Measurements from ENCODE around the gene DLX6. TPM values are rescaled to one million over a fixed set of nuclear protein-coding genes. Genes with fewer than 3 reads are reported as not detected.
A peak's percentile ranks its signal among the peaks of the same experiment; 100 is the strongest.

The DLX6 gene
- total RNA-seq, 1 experiment from 2014 or later, result not detected

DNA sequence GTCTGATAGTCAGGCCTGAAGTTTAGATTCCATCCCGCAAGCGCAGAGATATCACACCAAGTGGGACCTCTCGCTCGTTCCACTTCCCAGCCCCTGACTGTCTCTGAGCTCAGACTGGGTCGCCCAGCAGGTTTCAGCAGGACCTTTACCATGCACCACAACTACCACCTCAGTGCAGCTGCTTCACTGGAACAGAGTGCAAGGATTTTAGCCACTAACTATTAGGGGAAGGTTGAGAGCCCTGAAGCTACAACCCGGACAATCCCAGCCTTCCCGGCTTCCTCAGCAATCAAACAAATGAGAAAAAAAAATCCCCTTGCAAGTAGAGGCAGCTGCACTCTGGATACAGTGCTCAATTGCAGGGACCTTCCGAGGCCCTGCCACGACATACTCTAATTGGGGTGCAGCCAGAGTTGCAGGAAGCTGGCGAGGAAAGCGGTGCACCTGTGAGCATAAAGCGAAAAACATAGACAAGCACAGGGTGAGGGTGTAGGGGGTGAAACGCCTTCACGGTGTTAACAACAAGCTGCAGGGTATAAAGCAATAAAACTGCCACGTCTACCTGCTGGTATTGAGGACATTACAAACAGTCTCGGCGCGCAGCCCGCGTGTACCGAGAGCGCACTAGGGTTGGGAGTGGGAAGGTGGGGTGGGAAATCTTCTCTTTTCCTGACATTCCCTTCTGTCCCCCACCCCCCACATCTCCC, 2.6 kb upstream of the DLX6 start:
- H3K36me3 Mint-ChIP-seq (ENCODE audit: insufficient read depth, unreplicated experiment), result no peaks in the 10 kb centered on the region

DNA sequence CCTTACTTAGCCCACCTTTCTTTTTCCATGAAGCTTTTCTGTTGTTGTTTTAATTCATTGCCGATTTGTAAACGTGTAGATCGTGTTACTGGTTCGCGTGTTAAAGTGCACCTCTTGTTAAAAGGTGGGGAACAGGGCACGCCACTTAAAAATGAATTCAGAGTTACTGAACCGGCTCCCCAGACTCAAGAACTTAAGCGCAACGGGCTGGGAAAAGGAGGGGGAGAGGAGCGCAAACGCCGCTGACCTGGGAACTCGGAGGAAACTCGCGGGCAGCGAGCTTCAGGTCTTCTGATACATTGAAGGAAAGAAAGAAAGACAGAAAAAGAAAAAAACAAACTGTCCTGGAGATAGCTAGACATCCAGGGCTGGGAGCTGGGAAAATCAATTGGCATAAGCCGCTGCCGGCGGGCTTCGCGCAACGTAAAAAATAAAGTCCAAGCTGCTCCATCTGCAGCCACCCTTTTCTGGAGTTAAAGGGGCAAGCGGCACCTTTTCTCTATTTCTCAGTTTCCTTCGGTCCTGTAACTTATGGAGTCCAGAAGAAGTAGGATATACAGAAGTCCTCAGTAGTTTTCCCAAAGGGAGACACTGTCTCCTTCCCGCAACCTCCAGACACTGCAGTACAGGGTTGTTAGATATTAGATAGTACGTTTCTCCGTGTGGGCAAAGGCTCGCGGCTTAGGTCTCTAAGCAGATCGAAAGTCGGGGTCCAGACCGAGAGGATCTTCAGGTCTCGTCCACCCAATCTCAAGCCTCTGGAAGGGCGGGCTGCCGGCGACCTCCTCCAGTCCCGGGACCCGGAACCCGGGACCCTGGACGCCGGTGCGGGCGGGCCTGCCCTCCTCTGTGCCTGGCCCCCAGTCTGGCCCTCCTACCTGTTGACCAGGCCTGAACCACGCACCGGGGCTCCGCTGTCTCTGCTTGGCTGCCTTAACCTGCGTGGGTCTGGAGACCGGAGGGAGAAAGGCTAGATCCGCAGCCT, 1.8 kb upstream of the DLX6 start:
- ChIA-PET POLR2A (no interaction called here), CTCF (interaction anchor here (0.6 to 0.8 kb wide), 2 partner anchors 12 to 15 kb away, joined by 3 read pairs; no protein-coding TSS in a partner anchor)
- no peak for DNase-seq (ENCODE audit: unreplicated experiment)
- intact Hi-C loops (cut with micrococcal nuclease), result no loop called here
- TF ChIP-seq, protein P1, sequence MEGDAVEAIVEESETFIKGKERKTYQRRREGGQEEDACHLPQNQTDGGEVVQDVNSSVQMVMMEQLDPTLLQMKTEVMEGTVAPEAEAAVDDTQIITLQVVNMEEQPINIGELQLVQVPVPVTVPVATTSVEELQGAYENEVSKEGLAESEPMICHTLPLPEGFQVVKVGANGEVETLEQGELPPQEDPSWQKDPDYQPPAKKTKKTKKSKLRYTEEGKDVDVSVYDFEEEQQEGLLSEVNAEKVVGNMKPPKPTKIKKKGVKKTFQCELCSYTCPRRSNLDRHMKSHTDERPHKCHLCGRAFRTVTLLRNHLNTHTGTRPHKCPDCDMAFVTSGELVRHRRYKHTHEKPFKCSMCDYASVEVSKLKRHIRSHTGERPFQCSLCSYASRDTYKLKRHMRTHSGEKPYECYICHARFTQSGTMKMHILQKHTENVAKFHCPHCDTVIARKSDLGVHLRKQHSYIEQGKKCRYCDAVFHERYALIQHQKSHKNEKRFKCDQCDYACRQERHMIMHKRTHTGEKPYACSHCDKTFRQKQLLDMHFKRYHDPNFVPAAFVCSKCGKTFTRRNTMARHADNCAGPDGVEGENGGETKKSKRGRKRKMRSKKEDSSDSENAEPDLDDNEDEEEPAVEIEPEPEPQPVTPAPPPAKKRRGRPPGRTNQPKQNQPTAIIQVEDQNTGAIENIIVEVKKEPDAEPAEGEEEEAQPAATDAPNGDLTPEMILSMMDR (IDR thresholded peaks at IDR 0.05; ENCODE audit: unreplicated experiment), result no peak
- Mint-ChIP-seq H3K4me1 (ENCODE audit: insufficient read depth, unreplicated experiment) (no peaks in the 10 kb centered on the region), H3K9me3 (ENCODE audit: unreplicated experiment) (no peaks in the 10 kb centered on the region), H3K27ac (ENCODE audit: low read depth, unreplicated experiment) (no peak overlapping the region), H3K4me3 (ENCODE audit: unreplicated experiment) (no peak overlapping the region), H3K27me3 (ENCODE audit: insufficient read depth, unreplicated experiment) (peaks cover 40% of the 10 kb centered on the region), H3K36me3 (ENCODE audit: insufficient read depth, unreplicated experiment) (no peaks in the 10 kb centered on the region)
- BruUV-seq (replicated peaks), result no TSS peak

More for the DNA sequence above, 2.6 kb upstream of the DLX6 start:
- TF ChIP-seq, protein P1 (IDR thresholded peaks at IDR 0.05; ENCODE audit: unreplicated experiment), result no peak
- intact Hi-C loops (cut with micrococcal nuclease), result no loop called here
- peaks cover 48% of the 10 kb centered on the region for H3K27me3 Mint-ChIP-seq (ENCODE audit: insufficient read depth, unreplicated experiment)
- ChIA-PET CTCF (interaction anchor here (0.6 to 0.8 kb wide), 2 partner anchors 13 to 16 kb away, joined by 3 read pairs; no protein-coding TSS in a partner anchor), POLR2A (no interaction called here)
- H3K4me3 Mint-ChIP-seq (ENCODE audit: unreplicated experiment), result no peak overlapping the region
- no TSS peak for BruUV-seq (replicated peaks)
- DNase-seq (ENCODE audit: unreplicated experiment), result no peak
- H3K27ac Mint-ChIP-seq (ENCODE audit: low read depth, unreplicated experiment), result no peak overlapping the region
- H3K4me1 Mint-ChIP-seq (ENCODE audit: insufficient read depth, unreplicated experiment), result no peaks in the 10 kb centered on the region
- H3K9me3 Mint-ChIP-seq (ENCODE audit: unreplicated experiment), result no peaks in the 10 kb centered on the region

DNA sequence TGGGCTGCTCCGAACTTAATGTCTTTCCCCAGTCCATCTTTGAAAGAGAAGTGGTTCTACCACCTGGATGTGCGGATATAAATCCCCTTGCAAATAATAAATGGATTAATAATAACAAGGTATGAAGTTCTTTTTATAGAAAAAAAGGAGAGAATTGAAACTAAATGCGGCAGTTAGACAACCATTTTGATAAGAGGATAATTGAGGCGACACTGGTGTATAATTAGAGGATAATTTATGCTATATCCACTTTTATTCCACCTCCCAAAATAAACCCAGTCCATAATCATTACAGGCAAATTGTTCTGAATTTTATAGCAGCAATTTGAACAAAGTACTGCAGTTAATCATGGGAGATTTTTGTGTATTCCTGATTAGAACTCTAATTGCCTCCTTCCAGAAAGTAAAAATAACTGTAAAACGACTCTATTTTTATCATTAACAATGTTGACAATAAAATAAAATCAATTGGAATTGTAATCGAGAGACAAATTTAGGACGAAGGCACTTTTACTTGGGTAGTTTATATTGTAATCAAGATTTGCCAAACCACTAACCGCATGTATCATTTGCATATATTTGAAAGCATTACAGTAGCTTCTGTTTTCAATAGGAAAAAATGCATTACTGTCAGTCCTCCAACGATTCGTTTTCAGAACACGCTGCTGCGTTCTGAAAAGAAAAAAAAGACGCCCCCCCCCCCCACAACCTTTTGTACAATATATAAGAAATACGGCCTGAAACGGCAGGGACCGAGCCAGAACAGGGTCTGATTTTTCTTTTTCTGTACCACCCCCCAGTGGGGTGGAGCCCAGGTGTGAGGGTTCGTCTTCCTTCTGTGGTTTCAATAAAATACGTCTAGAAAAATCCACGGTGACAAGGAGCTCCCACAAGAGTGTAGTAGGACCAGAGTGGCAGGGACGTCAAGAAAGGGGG, 838 bp upstream of the DLX6 start:
- Mint-ChIP-seq H3K4me1 (ENCODE audit: insufficient read depth, unreplicated experiment) (no peaks in the 10 kb centered on the region), H3K4me3 (ENCODE audit: unreplicated experiment) (peak overlapping the region; percentile 77), H3K9me3 (ENCODE audit: unreplicated experiment) (no peaks in the 10 kb centered on the region), H3K36me3 (ENCODE audit: insufficient read depth, unreplicated experiment) (no peaks in the 10 kb centered on the region), H3K27ac (ENCODE audit: low read depth, unreplicated experiment) (no peak overlapping the region), H3K27me3 (ENCODE audit: insufficient read depth, unreplicated experiment) (peaks cover 37% of the 10 kb centered on the region)
- no peak for DNase-seq (ENCODE audit: unreplicated experiment)
- ChIA-PET POLR2A (interaction anchor here (0.6 to 0.7 kb wide), 2 partner anchors 11 to 53 kb away, joined by 3 read pairs; no protein-coding TSS in a partner anchor), CTCF (no interaction called here)
- no TSS peak for BruUV-seq (replicated peaks)
- intact Hi-C loops (cut with micrococcal nuclease), result no loop called here
- TF ChIP-seq, protein P1 (IDR thresholded peaks at IDR 0.05; ENCODE audit: unreplicated experiment), result no peak

Data from MCF 10A (cell line).